ENCODE data around the gene MLYCD.

MLYCD gene

DNA sequence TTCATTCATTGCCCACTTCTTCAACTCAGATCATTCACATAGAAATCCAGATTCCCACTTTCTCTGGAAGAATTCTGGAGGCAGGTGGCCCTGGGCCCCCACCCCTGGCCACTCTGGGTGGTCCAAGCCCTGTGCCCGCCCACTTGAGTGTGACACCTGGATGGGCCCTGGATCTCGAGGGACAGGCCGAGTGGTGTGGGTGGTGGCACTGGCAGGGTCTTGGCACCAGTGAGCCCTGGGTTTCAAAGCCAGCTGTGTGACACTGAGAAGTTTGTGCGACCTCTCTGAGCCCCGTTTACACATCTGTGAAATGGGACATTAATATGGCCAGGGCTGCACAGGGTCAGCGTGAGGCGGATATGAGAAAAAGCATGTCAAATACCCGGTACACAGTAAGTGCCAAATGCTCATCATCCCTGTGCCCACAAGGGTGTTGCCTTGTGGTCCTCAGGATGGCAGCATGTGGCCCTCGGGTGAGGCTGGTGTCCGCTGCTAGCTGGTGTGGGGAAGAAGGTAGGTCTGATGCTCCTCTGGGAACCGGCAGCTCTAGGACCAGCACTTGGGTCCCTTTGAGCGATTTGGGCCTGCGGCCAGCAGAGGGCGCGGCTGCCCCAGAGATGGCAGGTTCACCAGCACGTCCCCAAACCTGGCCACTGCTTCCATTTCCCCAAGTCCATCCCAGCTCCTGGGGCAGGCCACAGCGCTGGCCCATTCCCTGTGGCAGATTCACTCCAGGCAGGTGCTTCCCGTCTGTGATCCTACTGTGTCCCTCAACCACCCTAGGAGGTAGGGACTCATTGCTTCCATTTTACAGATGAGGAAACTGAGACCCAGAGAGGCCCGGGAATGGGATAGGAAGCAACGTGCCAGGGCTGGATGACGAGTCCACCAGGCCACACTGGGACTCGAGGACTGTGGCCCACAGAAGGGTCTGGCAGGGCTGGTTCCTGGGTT, 57.7 kb downstream of the MLYCD start:
- peak; percentile 76 for DNase-seq (ENCODE audit: low spot score)

DNA sequence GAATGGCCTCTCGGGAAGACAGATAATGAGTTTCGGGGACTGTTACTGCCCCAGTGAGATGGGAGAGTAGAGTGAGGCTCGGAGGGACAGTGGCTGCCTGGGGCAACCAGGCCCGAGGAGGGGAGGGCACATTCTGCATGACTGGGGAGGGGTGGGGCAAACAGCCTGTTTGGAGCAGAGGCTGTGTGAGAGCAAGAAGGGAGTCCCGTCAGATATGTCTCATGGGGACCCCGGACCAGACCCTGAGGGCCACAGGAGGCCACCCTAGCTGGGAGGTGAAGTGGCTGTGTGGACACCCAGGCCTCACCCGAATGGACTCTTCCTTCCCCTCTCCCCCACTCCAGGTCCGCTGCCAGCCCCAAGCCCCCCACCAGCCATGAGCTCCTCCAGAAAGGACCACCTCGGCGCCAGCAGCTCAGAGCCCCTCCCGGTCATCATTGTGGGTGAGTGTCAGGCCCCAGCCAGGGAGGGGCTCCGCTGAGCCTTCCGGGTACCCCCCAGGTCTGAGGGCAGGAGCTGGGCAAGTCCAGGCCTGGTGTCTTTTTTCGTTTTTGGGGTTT, 58.5 kb downstream of the MLYCD start:
- DNase-seq (ENCODE audit: low spot score) = no peak

DNA sequence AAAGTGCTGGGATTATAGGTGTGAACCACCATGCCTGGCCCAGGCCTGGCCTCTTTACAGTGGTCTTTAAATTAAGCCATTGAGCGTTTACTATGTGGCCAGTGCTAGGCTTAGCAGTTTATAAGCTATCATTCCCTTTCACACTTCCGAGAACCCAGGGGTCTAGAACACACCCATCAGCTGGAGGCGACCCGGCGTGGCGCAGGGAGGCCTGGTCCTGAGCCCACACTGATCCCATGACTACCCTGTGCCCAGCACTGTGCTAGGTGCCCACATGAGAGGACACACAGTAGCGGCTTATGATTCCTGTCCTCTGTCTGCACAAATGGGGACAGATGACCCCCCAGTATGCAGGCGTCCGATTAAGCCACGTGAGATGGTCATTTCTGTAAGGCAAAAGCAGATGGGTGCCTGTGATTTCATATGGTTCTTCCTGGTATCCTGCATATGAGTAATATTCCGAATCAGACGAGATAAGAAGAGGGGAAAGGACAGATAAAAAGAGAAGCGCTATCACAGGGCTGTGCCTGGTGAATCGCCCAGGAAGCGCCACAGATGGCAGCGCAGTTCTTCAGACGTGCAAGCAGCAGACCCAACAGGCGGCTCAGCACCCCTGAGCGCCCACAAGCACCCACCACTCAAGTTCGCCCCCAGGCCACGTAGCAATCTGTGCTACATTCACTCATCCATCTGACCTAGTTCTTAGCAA, 59.4 kb downstream of the MLYCD start:
- no peak for DNase-seq (ENCODE audit: low spot score)

DNA sequence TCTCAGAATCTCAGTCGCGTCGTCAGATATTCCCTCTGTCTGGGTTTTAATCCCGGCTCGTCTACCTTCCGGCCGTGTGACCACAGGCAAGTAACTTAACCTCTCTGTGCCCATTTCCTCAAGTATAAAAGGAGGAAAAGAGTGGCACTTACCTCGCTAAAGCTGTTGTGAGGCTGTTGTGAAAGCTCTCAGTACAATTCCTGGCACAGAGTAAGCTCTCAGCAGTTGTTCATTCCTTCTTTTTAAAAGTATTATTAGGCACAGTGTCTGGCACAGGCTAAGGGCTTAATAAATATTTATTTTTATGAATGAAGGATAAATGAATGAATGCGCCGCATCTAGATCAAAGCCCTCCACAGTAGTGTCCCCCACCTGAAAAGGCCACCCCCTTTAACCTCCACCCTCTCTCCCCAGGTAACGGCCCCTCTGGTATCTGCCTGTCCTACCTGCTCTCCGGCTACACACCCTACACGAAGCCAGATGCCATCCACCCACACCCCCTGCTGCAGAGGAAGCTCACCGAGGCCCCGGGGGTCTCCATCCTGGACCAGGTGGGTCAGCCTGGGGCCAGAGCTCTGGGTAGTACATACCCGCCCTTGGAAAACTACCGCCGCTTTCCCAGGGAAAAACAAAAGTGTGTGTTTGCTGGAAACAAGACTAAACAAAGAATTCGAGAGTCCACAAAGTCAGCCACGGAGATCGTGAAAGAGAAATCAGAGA, 60.1 kb downstream of the MLYCD start:
- DNase-seq (ENCODE audit: low spot score) = no peak

DNA sequence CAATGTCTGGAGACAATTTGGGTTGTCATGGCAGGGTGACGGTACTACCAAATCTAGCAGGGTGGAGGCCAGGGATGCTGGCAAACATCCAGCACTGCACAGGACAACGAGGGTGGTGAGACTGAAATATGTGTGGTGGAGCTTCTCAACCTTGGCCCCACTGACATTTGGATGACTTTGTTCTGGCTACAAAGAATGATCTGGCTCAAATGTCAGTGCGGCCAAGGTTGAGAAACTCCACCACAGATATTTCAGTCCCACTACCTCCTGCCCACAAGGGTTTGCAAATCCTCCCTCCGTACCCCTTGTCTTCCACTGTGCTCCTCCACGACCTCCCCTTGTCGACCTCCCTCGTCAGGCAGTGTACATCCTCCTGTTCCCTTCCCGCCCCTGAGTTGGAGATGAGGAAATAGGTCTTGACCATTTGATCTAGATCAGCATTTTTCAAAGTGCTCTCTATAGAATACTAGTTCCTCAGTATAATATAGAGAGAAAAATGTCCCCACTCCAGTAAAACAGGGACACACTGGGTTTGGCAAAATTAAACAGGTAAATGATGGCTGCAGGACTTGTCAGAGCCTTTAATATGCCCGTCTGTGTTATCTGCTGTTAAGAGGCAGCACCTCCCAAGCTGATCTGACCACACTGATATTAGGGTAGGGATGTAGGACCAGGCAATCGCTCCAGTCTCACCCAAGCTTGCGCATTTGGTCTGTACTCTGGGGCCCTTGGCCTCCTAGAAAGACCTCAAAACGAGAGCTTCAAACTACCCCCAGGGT, 60.9 kb downstream of the MLYCD start:
- no peak for DNase-seq (ENCODE audit: low spot score)

DNA sequence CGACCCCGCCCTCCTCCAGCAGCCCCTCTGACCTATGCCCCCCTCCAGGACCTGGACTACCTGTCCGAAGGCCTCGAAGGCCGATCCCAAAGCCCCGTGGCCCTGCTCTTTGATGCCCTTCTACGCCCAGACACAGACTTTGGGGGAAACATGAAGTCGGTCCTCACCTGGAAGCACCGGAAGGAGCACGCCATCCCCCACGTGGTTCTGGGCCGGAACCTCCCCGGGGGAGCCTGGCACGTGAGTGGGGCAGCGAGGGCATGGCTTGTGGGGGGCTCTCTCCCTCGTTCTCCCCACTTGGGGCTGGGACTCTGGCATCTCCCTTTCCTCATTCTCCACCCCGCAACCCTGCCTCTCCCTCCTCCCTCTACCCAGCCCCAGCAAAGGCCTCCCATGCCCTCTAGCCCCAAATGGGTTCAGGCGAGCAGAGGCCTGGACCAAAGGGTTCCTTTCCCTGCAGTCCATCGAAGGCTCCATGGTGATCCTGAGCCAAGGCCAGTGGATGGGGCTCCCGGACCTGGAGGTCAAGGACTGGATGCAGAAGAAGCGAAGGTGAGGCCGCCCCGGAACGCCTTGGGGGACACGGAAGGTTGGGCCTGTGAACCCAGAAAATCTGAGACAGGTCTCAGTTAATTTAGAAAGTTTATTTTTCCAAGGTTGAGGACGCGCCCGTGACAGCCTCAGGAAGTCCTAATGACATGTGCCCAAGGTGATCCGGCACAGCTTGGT, 61.8 kb downstream of the MLYCD start:
- DNase-seq (ENCODE audit: low spot score) = no peak

DNA sequence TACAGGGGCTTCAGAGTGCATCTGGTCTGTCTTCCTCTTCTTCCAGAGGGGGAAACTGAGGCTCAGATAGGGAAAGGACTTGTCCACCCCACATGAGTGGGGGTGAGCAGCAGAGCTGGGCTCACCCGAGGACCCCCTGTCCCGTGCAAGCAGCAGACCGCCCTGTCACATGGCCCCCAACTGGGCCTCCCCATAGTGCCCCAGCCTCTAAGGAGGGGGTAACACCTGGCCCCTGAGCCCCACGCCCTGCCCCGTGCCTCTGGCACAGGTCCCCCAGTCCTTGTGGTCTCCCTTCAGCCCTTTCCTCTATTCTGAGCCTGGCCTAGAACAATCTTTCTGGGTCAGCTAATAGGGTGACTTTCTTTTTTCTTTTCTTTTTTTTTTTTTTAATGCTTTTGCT, 62.7 kb downstream of the MLYCD start:
- no peak for DNase-seq (ENCODE audit: low spot score)

DNA sequence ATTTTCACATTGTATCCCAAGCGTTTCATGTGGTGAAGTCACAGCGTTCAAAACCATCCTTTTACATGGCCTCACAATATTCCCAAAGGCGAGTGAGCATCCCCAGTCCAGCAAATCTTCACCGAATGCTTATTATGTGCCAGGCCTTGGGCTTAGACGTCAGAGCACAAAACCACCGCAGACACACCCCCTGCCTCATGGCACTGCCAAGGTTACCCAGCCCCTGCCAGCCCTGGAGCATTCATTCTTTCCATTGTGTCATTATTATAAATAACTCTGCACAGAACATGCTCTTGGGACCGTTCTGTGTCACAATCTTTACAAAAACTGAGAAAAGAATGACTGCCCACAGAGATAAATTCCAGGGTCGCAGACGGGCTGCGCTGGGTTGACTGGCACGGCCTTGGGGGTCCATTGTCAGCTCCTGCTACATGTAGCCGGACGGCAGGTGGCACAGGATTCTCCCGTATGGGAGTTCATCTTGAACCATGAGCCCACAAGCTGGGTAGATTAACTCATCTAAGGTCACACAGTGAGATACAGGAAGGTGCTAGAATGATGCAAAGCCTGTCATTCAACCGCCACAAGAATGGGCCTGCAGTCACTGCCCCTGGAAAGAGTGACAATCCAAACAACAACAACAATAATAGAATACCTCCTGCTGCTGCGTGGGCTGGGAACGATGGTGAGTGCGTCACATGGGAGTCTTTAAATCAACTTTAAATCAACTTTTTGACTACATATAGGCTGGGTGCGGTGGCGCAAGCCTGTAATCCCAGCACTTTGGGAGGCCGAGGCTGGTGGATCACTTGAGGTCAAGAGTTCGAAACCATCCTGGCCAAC, 64.6 kb downstream of the MLYCD start:
- no peak for DNase-seq (ENCODE audit: low spot score)

DNA sequence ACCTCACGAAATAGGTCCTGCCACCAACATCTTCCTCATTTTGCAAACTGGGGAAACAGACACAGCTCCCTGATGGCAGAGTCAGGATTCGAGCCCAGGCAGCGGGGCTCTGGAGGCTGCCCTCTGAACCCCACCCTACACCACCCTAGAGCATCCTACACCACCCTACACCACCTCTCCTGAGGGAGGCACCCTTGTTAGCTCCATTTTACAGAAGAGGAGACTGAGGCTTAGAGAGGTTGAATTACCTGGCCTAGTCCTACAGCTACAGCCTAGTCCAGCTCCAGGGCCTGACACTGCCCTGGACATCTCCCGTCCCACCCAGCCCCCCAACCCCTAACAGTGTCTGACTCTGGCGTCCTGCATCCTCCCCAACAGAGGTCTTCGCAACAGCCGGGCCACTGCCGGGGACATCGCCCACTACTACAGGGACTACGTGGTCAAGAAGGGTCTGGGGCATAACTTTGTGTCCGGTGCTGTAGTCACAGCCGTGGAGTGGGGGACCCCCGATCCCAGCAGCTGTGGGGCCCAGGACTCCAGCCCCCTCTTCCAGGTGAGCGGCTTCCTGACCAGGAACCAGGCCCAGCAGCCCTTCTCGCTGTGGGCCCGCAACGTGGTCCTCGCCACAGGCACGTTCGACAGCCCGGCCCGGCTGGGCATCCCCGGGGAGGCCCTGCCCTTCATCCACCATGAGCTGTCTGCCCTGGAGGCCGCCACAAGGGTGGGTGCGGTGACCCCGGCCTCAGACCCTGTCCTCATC, 65.9 kb downstream of the MLYCD start:
- no peak for DNase-seq (ENCODE audit: low spot score)

DNA sequence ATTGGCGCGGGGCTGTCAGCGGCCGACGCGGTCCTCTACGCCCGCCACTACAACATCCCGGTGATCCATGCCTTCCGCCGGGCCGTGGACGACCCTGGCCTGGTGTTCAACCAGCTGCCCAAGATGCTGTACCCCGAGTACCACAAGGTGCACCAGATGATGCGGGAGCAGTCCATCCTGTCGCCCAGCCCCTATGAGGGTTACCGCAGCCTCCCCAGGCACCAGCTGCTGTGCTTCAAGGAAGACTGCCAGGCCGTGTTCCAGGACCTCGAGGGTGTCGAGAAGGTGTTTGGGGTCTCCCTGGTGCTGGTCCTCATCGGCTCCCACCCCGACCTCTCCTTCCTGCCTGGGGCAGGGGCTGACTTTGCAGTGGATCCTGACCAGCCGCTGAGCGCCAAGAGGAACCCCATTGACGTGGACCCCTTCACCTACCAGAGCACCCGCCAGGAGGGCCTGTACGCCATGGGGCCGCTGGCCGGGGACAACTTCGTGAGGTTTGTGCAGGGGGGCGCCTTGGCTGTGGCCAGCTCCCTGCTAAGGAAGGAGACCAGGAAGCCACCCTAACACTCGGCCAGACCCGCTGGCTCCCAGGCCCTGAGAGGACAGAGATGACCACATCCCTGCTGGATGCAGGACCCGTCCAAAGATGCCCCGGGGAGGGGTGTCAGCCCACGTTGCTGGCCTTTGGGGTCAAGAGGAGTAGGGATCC, 66.7 kb downstream of the MLYCD start:
- DNase-seq (ENCODE audit: low spot score) = no peak

DNA sequence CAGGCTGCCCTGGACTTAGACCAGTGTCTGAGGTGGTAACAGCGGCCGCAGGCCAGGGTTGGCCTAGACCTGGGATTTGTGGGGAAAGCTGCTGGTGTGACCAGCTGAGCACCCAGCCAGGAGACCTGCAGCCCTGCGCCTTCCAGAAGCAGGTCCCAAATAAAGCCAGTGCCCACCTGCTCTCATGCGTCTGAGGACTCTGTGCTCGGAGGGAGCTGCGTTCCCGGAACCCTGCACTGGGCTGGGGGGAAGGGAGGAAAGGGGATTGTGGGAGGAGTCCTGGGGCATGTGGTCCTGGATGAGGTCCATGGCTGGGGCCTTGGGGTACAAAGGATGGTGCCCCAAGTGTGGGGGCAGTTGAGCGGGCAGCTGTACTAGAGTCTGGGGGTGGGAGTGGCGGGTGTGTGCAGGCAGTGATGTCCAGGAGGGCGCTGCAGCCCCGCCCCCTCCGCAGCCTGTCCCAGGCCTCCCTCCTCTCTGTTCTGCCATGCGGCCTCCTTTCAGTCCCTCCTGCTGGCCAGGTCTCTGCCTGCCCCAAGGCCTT, 67.3 kb downstream of the MLYCD start:
- no peak for DNase-seq (ENCODE audit: low spot score)

DNA sequence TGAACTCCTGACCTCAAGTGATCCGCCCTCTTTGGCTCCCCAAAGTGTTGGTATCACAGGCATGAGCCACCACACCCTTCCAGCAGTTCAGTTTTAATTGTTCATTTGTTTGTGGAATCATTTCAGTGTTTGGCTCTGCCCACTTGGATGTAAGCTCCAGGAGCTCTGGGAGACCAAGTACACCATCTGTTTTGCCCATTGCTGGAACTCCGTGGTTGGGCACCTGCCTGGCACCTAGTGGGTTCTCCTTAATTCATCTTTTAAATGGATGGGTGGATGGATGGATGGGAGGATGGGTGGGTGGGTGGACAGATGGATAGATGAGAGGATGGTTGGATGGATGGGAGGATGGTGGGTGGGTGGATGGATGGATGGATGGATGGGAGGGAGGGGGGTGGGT, 68.2 kb downstream of the MLYCD start:
- DNase-seq (ENCODE audit: low spot score) = no peak

DNA sequence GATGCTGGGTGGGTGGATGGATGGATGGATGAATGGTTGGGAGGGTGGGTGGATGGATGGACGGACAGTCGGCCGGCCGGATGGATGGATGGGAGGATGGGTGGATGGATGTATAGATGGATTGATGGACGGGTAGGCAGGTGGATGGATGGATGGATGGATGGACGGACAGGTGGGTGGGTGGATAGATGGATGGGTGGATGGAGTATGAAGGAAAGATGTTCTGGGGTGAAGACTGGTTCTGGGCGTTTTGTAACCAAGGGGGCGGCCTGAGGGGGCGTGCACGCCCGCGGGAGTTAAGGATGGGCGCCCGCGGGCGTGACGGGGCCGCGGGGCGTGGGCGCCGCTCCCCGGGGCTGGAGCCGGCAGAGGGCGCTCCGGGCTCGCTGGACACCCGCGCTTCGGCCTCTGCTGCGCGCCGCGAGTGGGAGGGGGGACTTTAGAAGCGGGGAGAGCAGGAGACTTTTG, 69.0 kb downstream of the MLYCD start, which contains the start of gene NECAB2:
NECAB2 (plus strand) TSS at position 407 of the 468 bp plus-strand sequence. CDS start 405 bp downstream, outside the sequence.
- DNase-seq (ENCODE audit: low spot score) = peak; percentile 27

DNA sequence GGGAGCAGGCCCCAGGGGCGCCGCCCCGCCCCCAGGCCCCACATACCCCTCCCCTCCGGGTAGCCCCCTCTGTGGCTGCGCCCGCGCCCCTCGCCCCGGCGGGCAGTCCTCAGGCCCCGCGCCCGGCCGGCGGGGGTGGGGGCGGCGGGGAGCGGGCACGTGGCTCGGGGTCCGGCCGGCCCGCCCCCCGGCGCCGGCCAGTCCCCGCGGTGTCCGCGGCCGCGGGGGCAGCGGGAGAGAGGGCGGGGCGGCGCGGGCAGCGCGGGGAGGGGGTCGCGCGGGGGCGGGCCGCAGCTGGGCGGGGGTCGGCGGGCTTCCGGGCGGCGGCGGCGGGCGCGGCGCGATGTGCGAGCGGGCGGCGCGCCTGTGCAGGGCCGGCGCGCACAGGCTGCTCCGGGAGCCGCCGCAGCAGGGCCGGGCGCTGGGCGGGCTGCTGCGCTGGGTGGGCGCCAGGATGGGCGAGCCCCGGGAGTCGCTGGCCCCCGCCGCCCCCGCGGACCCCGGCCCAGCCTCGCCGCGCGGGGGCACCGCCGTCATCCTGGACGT, 69.5 kb downstream of the MLYCD start:
- DNase-seq (ENCODE audit: low spot score) = no peak

DNA sequence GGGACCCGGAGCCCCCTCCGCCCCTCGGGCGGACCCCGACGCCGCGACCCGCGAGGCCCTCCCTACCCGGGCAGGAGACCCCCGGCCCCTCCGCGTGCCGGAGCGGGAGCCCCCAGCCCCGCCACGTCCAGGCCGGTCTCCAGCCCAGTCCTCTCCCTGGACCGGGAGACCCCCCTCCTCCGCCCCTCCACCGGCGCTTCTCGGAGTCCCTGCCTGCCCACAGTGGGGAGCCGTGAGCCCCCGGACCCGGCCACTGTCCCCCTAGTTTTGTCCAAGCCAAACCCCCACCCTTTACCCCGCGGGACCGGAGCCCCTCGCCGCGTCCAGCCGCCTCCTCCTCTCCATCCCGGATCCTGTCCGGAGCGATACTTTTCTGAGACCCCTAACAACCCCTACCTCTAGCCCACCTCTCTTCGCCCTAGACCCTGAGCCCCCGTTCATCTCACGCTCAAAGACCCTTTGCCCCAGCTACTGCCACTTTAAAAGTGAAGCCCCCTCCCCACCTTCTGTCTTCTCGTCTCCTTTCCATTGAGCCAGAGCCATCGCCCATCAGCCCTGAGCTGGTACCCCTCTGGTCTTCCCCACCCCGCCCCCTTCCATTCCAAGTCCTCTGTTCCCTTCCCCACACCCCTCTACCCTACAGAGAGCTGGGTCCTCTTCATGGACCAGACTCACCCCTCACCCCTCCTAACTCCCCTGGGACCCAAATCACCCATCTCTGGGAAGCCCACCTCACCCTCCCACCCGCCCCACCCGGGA, 70.2 kb downstream of the MLYCD start:
- no peak for DNase-seq (ENCODE audit: low spot score)

DNA sequence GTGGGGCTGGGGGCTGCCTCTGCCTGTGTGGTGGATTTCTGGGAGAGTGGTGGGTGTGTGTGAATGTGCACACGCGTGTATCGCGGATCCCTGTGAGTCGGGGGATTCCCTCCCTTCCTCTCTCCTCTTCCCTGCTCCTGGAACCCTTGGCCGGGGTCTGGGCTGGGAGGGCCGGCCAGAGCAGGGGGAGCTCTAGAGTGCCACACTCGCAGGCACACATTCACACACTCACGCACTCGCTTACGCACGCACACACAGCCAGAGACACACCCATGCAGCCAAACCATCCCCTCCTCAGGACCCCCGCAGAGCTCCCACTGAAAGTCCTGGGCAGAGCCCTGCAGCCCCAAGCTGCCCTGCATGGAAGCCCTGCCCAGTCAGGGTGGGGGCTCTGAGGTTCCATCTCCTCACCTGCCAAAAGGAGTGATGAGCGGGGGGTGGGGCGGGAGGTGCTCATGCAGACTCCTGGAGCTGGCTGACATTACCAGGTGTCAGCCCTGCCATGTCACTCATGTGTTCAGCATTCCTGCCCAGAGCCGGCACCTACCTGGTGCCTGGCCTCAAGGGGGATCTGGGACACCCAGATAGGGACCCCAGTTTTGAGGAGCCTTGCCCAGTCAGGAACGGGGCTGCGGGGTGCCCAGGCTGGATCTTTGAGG, 71.0 kb downstream of the MLYCD start:
- DNase-seq (ENCODE audit: low spot score) = no peak
